A549 (cell line): Measurements from ENCODE around the gene NEK1.
"Not testable (repeated sequence)": the region's sequence is repeated elsewhere in the genome, so short reads cannot be mapped to it uniquely, and the experiment has no call there.

Source experiments
- BHLHE40 ChIP-seq: IDR thresholded peaks from 2 replicates; pipeline ENCODE4 v1.6.1; 2012; ENCODE audit warnings: low read depth, low read length, inconsistent platforms
- CHD4 ChIP-seq: fragments of 200-600 bp; sonication (generic); IDR thresholded peaks from 2 replicates; pipeline ENCODE4 v1.6.1; 2016; ENCODE audit warnings: antibody characterized with exemption, mild to moderate bottlenecking, borderline replicate concordance
- EHF ChIP-seq: fragments of 250-450 bp; sonication (Bioruptor Pico); IDR thresholded peaks from 2 replicates; pipeline ENCODE4 v1.5.0; 2020; ENCODE audit warnings: mild to moderate bottlenecking
- REST ChIP-seq: fragments of 200-600 bp; sonication (generic); IDR thresholded peaks from 2 replicates; pipeline ENCODE4 v1.6.1; 2016; ENCODE audit warnings: antibody characterized with exemption, mild to moderate bottlenecking, moderate library complexity
- RFX5 ChIP-seq: fragments of 450-650 bp; IDR thresholded peaks from 2 replicates; pipeline ENCODE4 v1.7.1; 2014; ENCODE audit warnings: antibody characterized with exemption, mild to moderate bottlenecking, moderate library complexity
- SMC3 ChIP-seq: fragments of >200 bp; sonication (Bioruptor Twin); formaldehyde crosslinking; IDR thresholded peaks from 3 replicates; pipeline ENCODE4 v1.6.1; 2018; ENCODE audit warnings: inconsistent platforms
- ZSCAN20 ChIP-seq: fragments of 250-450 bp; sonication (Bioruptor Pico); IDR thresholded peaks from 2 replicates; pipeline ENCODE4 v1.8.0; 2022; ENCODE audit warnings: mild to moderate bottlenecking, moderate library complexity
- TF ChIP-seq, protein P1 (sequence below): fragments of >200 bp; sonication (Bioruptor Twin); formaldehyde crosslinking; IDR thresholded peaks from 3 replicates; pipeline ENCODE4 v1.5.1; 2016

DNA sequence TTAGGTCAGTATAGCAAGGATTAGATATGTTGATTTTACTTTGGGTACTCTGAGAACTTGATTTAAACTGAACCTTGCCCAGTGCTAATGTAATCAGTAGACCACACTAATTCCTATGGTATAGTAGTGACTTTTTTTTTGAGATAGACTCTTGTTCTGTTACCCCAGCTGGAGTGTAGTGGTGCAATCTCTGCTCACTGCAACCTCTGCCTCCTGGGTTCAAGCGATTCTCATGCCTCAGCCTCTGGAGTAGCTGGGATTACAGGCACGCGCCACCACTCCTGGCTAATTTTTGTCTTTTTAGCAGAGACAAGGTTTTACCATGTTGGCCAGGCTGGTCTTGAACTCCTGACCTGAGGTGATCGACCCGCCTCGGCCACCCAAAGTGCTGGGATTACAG is 11.6 kb upstream of the NEK1 start:
- TF ChIP-seq CHD4; RFX5; EHF (CRISPR knock-in tag); SMC3; ZSCAN20; BHLHE40; REST: not testable (repeated sequence)
- TF ChIP-seq, protein P1, sequence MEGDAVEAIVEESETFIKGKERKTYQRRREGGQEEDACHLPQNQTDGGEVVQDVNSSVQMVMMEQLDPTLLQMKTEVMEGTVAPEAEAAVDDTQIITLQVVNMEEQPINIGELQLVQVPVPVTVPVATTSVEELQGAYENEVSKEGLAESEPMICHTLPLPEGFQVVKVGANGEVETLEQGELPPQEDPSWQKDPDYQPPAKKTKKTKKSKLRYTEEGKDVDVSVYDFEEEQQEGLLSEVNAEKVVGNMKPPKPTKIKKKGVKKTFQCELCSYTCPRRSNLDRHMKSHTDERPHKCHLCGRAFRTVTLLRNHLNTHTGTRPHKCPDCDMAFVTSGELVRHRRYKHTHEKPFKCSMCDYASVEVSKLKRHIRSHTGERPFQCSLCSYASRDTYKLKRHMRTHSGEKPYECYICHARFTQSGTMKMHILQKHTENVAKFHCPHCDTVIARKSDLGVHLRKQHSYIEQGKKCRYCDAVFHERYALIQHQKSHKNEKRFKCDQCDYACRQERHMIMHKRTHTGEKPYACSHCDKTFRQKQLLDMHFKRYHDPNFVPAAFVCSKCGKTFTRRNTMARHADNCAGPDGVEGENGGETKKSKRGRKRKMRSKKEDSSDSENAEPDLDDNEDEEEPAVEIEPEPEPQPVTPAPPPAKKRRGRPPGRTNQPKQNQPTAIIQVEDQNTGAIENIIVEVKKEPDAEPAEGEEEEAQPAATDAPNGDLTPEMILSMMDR: not testable (repeated sequence)
